SK-N-SH treated with all-trans-retinoic acid at 6 μM for 48 hours (cell line): ENCODE data around the gene RASA3.

Experiments
- ATAC-seq: fragments of 200-7000 bp; cut with Tn5 transposase; 3 replicates; pipeline ENCODE4 v1.9.1; 2020; ENCODE audit warnings: mild to moderate bottlenecking, moderate library complexity
- BACH2 ChIP-seq: fragments of 250-450 bp; sonication (Bioruptor Pico); IDR thresholded peaks from 2 replicates; pipeline ENCODE4 v1.9.0; 2021; ENCODE audit warnings: mild to moderate bottlenecking, borderline replicate concordance
- CSDC2 ChIP-seq: fragments of 250-450 bp; sonication (Bioruptor Pico); IDR thresholded peaks from 2 replicates; pipeline ENCODE4 v1.5.0; 2020; ENCODE audit warnings: mild to moderate bottlenecking, moderate library complexity
- ESRRG ChIP-seq: fragments of 250-450 bp; sonication (Bioruptor Pico); IDR thresholded peaks from 2 replicates; pipeline ENCODE4 v1.6.1; 2021; ENCODE audit warnings: mild to moderate bottlenecking
- PPARA ChIP-seq: fragments of 250-450 bp; sonication (Bioruptor Pico); IDR thresholded peaks from 2 replicates; pipeline ENCODE4 v1.5.0; 2020; ENCODE audit warnings: mild to moderate bottlenecking, borderline replicate concordance
- RARB ChIP-seq: fragments of 250-450 bp; sonication (Bioruptor Pico); IDR thresholded peaks from 2 replicates; pipeline ENCODE4 v1.8.0; 2021; ENCODE audit warnings: mild to moderate bottlenecking, moderate library complexity
- SNAI2 ChIP-seq: fragments of 250-450 bp; sonication (Bioruptor Pico); IDR thresholded peaks from 2 replicates; pipeline ENCODE4 v1.5.0; 2020; ENCODE audit warnings: mild to moderate bottlenecking, moderate library complexity
- TOX ChIP-seq: fragments of 250-450 bp; sonication (Bioruptor Pico); IDR thresholded peaks from 2 replicates; pipeline ENCODE4 v1.8.0; 2021; ENCODE audit warnings: mild to moderate bottlenecking, moderate library complexity, borderline replicate concordance
- ZC3H10 ChIP-seq: fragments of 250-450 bp; sonication (Bioruptor Pico); IDR thresholded peaks from 2 replicates; pipeline ENCODE4 v1.5.1; 2021; ENCODE audit warnings: mild to moderate bottlenecking, moderate library complexity
- ZFP3 ChIP-seq: fragments of 250-450 bp; sonication (Bioruptor Pico); IDR thresholded peaks from 2 replicates; pipeline ENCODE4 v1.5.0; 2020; ENCODE audit warnings: mild to moderate bottlenecking, moderate library complexity
- ZNF70 ChIP-seq: fragments of 450-650 bp; formaldehyde crosslinking; IDR thresholded peaks from 2 replicates; pipeline ENCODE4 v1.5.0; 2020; ENCODE audit warnings: mild to moderate bottlenecking, moderate library complexity
- ZNF8 ChIP-seq: fragments of 450-650 bp; formaldehyde crosslinking; IDR thresholded peaks from 2 replicates; pipeline ENCODE4 v1.5.0; 2020; ENCODE audit warnings: mild to moderate bottlenecking, moderate library complexity
- TF ChIP-seq, protein P1 (sequence below): fragments of 250-450 bp; sonication (Bioruptor Pico); IDR thresholded peaks from 2 replicates; pipeline ENCODE4 v1.8.0; 2020; ENCODE audit warnings: mild to moderate bottlenecking, moderate library complexity, borderline replicate concordance
- TF ChIP-seq, protein P2 (sequence below): fragments of 250-450 bp; sonication (Bioruptor Pico); IDR thresholded peaks from 2 replicates; pipeline ENCODE4 v1.8.0; 2021; ENCODE audit warnings: low read depth, mild to moderate bottlenecking, moderate library complexity, borderline replicate concordance
- TF ChIP-seq, protein P3 (sequence below): fragments of 250-450 bp; sonication (Bioruptor Pico); IDR thresholded peaks from 2 replicates; pipeline ENCODE4 v1.5.1; 2020; ENCODE audit warnings: low read depth, mild to moderate bottlenecking, moderate library complexity
- TF ChIP-seq, protein P4 (sequence below): fragments of 250-450 bp; sonication (Bioruptor Pico); IDR thresholded peaks from 2 replicates; pipeline ENCODE4 v1.5.1; 2021; ENCODE audit warnings: mild to moderate bottlenecking, moderate library complexity
- TF ChIP-seq, protein P5 (sequence below): fragments of 250-450 bp; sonication (Bioruptor Pico); IDR thresholded peaks from 2 replicates; pipeline ENCODE4 v1.5.0; 2020; ENCODE audit warnings: mild to moderate bottlenecking, moderate library complexity

The RASA3 gene

DNA sequence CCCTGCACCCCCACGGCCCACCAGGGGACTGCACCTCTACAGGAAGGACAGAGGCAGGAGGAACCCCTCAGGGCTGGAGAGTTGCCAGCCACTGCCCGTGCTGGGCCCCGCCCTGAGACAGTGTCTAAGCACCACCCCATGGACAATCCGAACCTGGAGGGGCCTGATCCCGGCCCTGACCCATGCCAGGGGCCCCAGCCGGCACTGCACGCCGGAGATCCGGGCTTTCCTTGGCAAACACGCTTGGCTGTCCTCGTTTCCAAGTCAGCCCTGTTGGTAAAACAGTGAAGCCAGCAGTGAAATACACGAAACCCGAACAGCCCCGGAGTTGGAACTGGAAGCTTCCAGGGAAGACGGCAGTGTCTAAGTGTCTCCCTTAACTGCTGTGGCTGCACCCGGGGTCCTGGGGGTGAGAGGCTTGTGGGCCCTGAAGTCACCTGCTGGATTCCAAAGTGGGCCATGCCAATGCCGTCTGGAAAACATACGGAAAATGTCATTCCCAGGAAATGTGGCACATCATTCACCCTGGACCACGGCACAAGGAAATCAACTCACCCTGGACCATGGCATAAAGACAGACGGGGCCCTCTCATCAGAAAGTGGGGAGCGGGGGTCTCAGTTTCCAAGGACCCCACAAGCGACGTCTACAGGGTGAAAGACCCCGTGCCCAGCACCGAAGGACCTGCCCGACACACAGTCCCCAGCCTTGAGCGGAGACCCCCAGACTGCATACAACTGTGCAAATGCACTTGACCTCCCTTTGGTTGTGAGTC, 30.9 kb downstream of the RASA3 start (continued):
- TF ChIP-seq, protein P1, sequence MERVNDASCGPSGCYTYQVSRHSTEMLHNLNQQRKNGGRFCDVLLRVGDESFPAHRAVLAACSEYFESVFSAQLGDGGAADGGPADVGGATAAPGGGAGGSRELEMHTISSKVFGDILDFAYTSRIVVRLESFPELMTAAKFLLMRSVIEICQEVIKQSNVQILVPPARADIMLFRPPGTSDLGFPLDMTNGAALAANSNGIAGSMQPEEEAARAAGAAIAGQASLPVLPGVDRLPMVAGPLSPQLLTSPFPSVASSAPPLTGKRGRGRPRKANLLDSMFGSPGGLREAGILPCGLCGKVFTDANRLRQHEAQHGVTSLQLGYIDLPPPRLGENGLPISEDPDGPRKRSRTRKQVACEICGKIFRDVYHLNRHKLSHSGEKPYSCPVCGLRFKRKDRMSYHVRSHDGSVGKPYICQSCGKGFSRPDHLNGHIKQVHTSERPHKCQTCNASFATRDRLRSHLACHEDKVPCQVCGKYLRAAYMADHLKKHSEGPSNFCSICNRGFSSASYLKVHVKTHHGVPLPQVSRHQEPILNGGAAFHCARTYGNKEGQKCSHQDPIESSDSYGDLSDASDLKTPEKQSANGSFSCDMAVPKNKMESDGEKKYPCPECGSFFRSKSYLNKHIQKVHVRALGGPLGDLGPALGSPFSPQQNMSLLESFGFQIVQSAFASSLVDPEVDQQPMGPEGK = no peak
- TF ChIP-seq PPARA (CRISPR knock-in tag) = no peak
- TF ChIP-seq, protein P2, sequence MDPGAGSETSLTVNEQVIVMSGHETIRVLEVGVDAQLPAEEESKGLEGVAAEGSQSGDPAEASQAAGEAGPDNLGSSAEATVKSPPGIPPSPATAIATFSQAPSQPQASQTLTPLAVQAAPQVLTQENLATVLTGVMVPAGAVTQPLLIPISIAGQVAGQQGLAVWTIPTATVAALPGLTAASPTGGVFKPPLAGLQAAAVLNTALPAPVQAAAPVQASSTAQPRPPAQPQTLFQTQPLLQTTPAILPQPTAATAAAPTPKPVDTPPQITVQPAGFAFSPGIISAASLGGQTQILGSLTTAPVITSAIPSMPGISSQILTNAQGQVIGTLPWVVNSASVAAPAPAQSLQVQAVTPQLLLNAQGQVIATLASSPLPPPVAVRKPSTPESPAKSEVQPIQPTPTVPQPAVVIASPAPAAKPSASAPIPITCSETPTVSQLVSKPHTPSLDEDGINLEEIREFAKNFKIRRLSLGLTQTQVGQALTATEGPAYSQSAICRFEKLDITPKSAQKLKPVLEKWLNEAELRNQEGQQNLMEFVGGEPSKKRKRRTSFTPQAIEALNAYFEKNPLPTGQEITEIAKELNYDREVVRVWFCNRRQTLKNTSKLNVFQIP (CRISPR knock-in tag) = no peak

DNA sequence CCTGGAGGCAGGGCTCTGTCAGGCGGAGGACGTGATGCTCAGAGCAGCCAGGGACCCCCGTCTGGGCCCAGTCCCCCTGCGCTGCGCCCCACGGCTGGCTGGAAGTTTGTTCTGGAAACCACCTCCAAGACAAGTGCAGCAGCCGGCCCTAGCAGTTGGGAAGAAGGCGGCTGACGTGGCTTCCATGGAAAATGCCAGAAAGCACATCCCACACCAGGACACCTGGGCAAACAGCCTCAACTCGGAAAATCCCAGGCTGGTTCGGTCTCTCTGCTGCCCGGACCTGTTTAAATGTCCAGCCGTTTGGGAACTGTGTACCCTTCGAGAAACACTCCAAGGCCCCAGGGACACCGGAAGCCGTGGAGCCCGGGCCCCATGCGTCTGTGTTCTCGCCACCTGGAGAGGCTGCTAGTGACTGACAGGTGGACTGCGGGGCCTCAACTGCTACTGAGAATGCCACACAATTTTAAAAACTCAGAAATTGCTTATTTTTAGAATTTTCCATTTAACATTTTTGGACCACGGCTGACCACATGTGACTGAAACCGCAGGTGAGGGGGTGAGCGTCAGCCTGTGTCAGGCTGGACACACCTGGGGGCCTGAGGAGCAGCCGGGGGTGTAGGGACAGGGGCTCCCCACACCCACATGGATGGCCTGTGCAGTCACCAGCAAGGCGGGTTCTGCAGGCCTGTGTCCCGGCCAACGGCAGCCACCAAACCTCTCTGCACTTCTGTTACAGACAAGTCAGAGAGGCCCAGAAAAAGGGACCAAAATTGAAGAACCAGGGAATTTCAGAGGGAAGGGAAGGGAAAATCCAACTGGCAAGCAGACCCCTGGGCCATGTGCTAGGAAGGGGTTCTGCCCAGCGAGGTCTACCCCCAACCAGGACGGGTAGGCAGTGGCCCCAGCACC, 31.7 kb downstream of the RASA3 start:
- no peak for TF ChIP-seq ZC3H10 (CRISPR knock-in tag)
- no peak for TF ChIP-seq ZFP3 (CRISPR knock-in tag)
- no peak for TF ChIP-seq BACH2
- no peak for TF ChIP-seq ZNF70
- TF ChIP-seq ESRRG (CRISPR knock-in tag) = no peak
- no peak for ATAC-seq

DNA sequence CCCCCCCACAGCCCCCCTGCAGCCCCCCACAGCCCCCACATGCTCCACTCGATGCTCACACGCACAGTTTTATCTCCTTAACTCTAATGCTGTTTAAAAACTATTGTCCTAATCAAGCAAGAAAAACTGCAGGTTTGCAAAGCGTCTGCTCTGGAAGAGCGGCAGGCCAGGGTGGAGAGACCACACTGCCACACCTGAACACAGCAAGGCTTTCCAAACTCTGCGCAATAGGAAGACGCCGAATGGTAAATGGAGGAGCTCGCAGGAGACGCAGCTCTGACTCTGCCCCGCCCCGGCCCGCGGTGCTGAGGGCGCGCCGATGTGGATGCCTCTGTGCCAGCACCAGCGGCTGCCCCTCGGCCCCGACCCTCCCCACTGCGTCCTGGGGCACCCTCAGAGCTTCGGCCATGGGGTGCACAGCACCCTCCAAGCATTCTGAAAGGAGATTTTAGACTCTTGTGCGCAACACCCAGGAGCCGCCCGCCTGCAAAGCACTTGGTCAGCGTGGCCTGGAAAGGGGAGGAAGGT, 32.4 kb downstream of the RASA3 start:
- TF ChIP-seq, protein P3, sequence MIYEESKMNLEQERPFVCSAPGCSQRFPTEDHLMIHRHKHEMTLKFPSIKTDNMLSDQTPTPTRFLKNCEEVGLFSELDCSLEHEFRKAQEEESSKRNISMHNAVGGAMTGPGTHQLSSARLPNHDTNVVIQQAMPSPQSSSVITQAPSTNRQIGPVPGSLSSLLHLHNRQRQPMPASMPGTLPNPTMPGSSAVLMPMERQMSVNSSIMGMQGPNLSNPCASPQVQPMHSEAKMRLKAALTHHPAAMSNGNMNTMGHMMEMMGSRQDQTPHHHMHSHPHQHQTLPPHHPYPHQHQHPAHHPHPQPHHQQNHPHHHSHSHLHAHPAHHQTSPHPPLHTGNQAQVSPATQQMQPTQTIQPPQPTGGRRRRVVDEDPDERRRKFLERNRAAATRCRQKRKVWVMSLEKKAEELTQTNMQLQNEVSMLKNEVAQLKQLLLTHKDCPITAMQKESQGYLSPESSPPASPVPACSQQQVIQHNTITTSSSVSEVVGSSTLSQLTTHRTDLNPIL (CRISPR knock-in tag) = no peak
- TF ChIP-seq, protein P1 = no peak
- TF ChIP-seq CSDC2 (CRISPR knock-in tag) (no peak), PPARA (CRISPR knock-in tag) (no peak), ESRRG (CRISPR knock-in tag) (no peak), ZC3H10 (CRISPR knock-in tag) (no peak), ZNF8 (CRISPR knock-in tag) (no peak), SNAI2 (no peak), TOX (CRISPR knock-in tag) (no peak), ZFP3 (CRISPR knock-in tag) (no peak), RARB (no peak)
- TF ChIP-seq, protein P2 (CRISPR knock-in tag) = no peak
- TF ChIP-seq, protein P4, sequence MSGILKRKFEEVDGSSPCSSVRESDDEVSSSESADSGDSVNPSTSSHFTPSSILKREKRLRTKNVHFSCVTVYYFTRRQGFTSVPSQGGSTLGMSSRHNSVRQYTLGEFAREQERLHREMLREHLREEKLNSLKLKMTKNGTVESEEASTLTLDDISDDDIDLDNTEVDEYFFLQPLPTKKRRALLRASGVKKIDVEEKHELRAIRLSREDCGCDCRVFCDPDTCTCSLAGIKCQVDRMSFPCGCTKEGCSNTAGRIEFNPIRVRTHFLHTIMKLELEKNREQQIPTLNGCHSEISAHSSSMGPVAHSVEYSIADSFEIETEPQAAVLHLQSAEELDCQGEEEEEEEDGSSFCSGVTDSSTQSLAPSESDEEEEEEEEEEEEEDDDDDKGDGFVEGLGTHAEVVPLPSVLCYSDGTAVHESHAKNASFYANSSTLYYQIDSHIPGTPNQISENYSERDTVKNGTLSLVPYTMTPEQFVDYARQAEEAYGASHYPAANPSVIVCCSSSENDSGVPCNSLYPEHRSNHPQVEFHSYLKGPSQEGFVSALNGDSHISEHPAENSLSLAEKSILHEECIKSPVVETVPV = no peak
- TF ChIP-seq, protein P5, sequence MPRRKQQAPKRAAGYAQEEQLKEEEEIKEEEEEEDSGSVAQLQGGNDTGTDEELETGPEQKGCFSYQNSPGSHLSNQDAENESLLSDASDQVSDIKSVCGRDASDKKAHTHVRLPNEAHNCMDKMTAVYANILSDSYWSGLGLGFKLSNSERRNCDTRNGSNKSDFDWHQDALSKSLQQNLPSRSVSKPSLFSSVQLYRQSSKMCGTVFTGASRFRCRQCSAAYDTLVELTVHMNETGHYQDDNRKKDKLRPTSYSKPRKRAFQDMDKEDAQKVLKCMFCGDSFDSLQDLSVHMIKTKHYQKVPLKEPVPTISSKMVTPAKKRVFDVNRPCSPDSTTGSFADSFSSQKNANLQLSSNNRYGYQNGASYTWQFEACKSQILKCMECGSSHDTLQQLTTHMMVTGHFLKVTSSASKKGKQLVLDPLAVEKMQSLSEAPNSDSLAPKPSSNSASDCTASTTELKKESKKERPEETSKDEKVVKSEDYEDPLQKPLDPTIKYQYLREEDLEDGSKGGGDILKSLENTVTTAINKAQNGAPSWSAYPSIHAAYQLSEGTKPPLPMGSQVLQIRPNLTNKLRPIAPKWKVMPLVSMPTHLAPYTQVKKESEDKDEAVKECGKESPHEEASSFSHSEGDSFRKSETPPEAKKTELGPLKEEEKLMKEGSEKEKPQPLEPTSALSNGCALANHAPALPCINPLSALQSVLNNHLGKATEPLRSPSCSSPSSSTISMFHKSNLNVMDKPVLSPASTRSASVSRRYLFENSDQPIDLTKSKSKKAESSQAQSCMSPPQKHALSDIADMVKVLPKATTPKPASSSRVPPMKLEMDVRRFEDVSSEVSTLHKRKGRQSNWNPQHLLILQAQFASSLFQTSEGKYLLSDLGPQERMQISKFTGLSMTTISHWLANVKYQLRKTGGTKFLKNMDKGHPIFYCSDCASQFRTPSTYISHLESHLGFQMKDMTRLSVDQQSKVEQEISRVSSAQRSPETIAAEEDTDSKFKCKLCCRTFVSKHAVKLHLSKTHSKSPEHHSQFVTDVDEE (CRISPR knock-in tag) = no peak
- TF ChIP-seq, all 23 proteins: peak for 0
- ATAC-seq = peak; percentile 10
